ENCODE measurements around the gene TERF2IP. TPM values are rescaled to one million over a fixed set of nuclear protein-coding genes. Genes with fewer than 3 reads are reported as not detected.

Gene TERF2IP
- total and polyA plus RNA-seq, 9 of the 15 experiments (the other 6 are each of a cell fraction or from before 2014, with no cell fraction given): 14.5 to 64.2 (median 47.0) TPM

DNA sequence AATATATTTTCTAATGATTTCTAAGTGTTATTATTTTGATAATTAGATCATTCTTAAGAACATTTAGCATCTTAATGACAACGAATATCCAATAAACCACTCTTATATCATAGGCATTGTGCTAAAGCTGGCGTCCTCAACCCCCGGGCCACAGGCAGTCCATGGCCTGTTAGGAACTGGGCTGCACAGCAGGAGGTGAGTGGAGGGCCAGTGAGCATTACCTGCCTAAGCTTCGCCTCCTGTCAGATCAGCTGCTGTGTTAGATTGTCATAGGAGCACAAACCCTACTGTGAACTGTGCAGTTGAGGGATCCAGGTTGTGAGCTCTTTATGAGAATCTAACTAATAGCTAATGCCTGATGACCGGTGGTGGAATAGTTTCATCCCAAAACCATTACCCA lies 50.0 kb downstream of the TERF2IP start (continued):
- no peak for TF ChIP-seq BACH1 (tag; IDR thresholded peaks at IDR 0.05)

DNA sequence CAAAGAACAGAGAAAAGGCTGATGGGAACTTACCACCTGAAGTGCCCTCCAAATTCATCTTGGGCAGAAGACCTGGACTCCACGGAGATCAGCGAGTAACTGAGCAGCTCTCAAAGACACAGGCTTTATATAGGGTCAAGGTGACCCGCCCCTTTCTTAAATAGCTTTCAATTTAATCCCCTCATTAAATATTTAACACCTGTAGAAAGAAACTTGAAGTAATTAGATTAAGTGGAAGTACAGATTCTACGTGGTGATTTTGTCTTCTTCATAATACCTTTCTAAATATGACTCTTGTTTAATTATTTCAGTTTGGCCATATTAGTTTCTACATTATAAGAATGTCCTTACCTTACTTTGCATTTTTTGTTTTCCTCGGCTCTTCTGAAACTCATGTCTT lies 53.8 kb downstream of the TERF2IP start, which contains the start of gene DUXB:
Gene DUXB (minus strand): TSS at position 101 of the 400 bp plus-strand sequence. CDS start 43 bp downstream, at position 58.
- H4K20me1 ChIP-seq (replicated peaks; ENCODE audit: control insufficient read depth, insufficient read depth, low read length): no peaks in the 10 kb centered on the region
- ChIA-PET POLR2A (interaction anchor here (1.2 kb wide), 1 partner anchor 10 kb away, joined by 4 read pairs; no protein-coding TSS in a partner anchor), CTCF (ENCODE audit: low intra/inter-chr PET ratio) (no interaction called here)
- in situ Hi-C loops (cut with MboI) (no loop called here), intact Hi-C loops (cut with micrococcal nuclease) (no loop called here)
- no peak within 1 kb of the TSS for H3K4me3 ChIP-seq
- ATAC-seq (no peak), DNase-seq (ENCODE audit: extremely low read depth in 1 of 4, low spot score in 3 of 4) (no peak), FAIRE-seq (no peak)
- no peak within 1 kb of the TSS; the same call in 1 of the 2 replicates for H3K4me2 ChIP-seq (ENCODE audit: insufficient read depth, low read length)
- H3K9ac ChIP-seq (ENCODE audit: insufficient read depth in 1 of 2, low read depth in 2 of 2, low read length in 2 of 2): no peak within 1 kb of the TSS
- peaks cover 3% of the 10 kb centered on the region in 2 experiments; a peak in 2 of 5 replicates for H3K27me3 ChIP-seq (ENCODE audit: control insufficient read depth in 2 of 2, insufficient read depth in 2 of 2, low read length in 2 of 2)
- no peaks in the 10 kb centered on the region for H3K9me1 ChIP-seq (ENCODE audit: control insufficient read depth, insufficient read depth, low read length)
- 22% methylated on average over 5 of the region's 5 CpGs for WGBS (ENCODE audit: insufficient coverage, low coverage, missing lambda C conversion rate)
- H3K79me2 ChIP-seq (ENCODE audit: control insufficient read depth, insufficient read depth, low read length): no peaks in the 10 kb centered on the region
- BruUV-seq (replicated peaks): no TSS peak
- H3K9me3 ChIP-seq (replicated peaks; ENCODE audit: control insufficient read depth, insufficient read depth, low read depth, low read length): no peaks in the 10 kb centered on the region
- TF ChIP-seq, protein P1, sequence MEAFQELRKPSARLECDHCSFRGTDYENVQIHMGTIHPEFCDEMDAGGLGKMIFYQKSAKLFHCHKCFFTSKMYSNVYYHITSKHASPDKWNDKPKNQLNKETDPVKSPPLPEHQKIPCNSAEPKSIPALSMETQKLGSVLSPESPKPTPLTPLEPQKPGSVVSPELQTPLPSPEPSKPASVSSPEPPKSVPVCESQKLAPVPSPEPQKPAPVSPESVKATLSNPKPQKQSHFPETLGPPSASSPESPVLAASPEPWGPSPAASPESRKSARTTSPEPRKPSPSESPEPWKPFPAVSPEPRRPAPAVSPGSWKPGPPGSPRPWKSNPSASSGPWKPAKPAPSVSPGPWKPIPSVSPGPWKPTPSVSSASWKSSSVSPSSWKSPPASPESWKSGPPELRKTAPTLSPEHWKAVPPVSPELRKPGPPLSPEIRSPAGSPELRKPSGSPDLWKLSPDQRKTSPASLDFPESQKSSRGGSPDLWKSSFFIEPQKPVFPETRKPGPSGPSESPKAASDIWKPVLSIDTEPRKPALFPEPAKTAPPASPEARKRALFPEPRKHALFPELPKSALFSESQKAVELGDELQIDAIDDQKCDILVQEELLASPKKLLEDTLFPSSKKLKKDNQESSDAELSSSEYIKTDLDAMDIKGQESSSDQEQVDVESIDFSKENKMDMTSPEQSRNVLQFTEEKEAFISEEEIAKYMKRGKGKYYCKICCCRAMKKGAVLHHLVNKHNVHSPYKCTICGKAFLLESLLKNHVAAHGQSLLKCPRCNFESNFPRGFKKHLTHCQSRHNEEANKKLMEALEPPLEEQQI (IDR thresholded peaks at IDR 0.05): no peak
- no peak for TF ChIP-seq ZNF445 (CRISPR knock-in tag; IDR thresholded peaks at IDR 0.05; ENCODE audit: low read depth)
- no peak for TF ChIP-seq TCF7 (IDR thresholded peaks at IDR 0.05; ENCODE audit: borderline replicate concordance)
- TF ChIP-seq EP400 (IDR thresholded peaks at IDR 0.05): no peak
- TF ChIP-seq ZKSCAN1 (IDR thresholded peaks at IDR 0.05; ENCODE audit: low read depth, low read length): no peak
- no peak for TF ChIP-seq STAG1 (CRISPR knock-in tag; IDR thresholded peaks at IDR 0.05; ENCODE audit: borderline replicate concordance)
- no peak for TF ChIP-seq PHF8 (IDR thresholded peaks at IDR 0.05; ENCODE audit: borderline replicate concordance, low read length)
- no peak for TF ChIP-seq ETV5 (CRISPR knock-in tag; IDR thresholded peaks at IDR 0.05; ENCODE audit: low read depth)
- no peak for TF ChIP-seq ZNF311 (CRISPR knock-in tag; IDR thresholded peaks at IDR 0.05)
- no peak for TF ChIP-seq ZNF41 (CRISPR knock-in tag; conservative IDR thresholded peaks at IDR 0.05)
- TF ChIP-seq, protein P2, sequence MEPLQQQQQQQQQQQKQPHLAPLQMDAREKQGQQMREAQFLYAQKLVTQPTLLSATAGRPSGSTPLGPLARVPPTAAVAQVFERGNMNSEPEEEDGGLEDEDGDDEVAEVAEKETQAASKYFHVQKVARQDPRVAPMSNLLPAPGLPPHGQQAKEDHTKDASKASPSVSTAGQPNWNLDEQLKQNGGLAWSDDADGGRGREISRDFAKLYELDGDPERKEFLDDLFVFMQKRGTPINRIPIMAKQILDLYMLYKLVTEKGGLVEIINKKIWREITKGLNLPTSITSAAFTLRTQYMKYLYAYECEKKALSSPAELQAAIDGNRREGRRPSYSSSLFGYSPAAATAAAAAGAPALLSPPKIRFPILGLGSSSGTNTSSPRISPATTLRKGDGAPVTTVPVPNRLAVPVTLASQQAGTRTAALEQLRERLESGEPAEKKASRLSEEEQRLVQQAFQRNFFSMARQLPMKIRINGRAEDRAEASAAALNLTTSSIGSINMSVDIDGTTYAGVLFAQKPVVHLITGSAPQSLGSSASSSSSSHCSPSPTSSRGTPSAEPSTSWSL (CRISPR knock-in tag; IDR thresholded peaks at IDR 0.05; ENCODE audit: borderline replicate concordance): no peak
- TF ChIP-seq NFE2 (IDR thresholded peaks at IDR 0.05; ENCODE audit: low read depth): no peak
- no peak for TF ChIP-seq ZNF696 (CRISPR knock-in tag; conservative IDR thresholded peaks at IDR 0.05)
- TF ChIP-seq CBFA2T3 (IDR thresholded peaks at IDR 0.05): no peak
- TF ChIP-seq CXXC5 (CRISPR knock-in tag; IDR thresholded peaks at IDR 0.05): no peak
- TF ChIP-seq NFIC (IDR thresholded peaks at IDR 0.05): no peak
- TF ChIP-seq MEF2D (tag; conservative IDR thresholded peaks at IDR 0.05; ENCODE audit: low read depth): no peak
- no peak for TF ChIP-seq ARID1B (IDR thresholded peaks at IDR 0.05)
- TF ChIP-seq ZNF766 (CRISPR knock-in tag; conservative IDR thresholded peaks at IDR 0.05): no peak
- H3K36me3 ChIP-seq (ENCODE audit: control insufficient read depth, insufficient read depth, low read length): no peaks in the 10 kb centered on the region
- H2AFZ ChIP-seq (ENCODE audit: low read depth, low read length): no peak within 1 kb of the TSS
- H3K27ac ChIP-seq (ENCODE audit: extremely low read depth, low read depth, low read length): no peak within 1 kb of the TSS
- H3K4me1 ChIP-seq (replicated peaks in 1 of 2; ENCODE audit: control insufficient read depth in 2 of 2, insufficient read depth in 2 of 2, low read length in 2 of 2): peaks cover 3 to 7% of the 10 kb centered on the region in 2 experiments; a peak in 3 of 5 replicates

Data from K562 (cell line).